M059J (cell line): ENCODE measurements around the gene SYPL1. TPM values are rescaled to one million over a fixed set of nuclear protein-coding genes. Genes with fewer than 3 reads are reported as not detected.

Experiments used
- DNase-seq: peaks from one replicate; pipeline ENCODE4 v3.0.0-alpha.2; 2012; ENCODE audit warnings: low read depth
- total RNA-seq: library from RNA; depleted of rRNA; stranded (reverse); fragments of >200 nt; shearing (Covaris generic); gene quantifications from 2 replicates; pipeline ENCODE4 v1.2.3, GENCODE V29; 2014

SYPL1 gene
- total RNA-seq, 1 experiment from 2014 or later = 98.5 TPM

GRCh38 chr7:106122713-106123112 lies 10.6 kb upstream of the SYPL1 start:
- DNase-seq = no peak

GRCh38 chr7:106121189-106121810 lies 9.2 kb upstream of the SYPL1 start:
- DNase-seq = no peak

GRCh38 chr7:106120500-106120899 lies 8.4 kb upstream of the SYPL1 start:
- no peak for DNase-seq

- DNase-seq = no peak
Measured at GRCh38 chr7:106119719-106120118, 7.6 kb upstream of the SYPL1 start.

GRCh38 chr7:106117786-106118544 lies 5.9 kb upstream of the SYPL1 start:
- no peak for DNase-seq

GRCh38 chr7:106116161-106116704 lies 4.1 kb upstream of the SYPL1 start:
- no peak for DNase-seq

- DNase-seq = no peak
Measured at GRCh38 chr7:106114716-106115383, 2.7 kb upstream of the SYPL1 start.

- DNase-seq = no peak
Measured at GRCh38 chr7:106112972-106113421, 885 bp upstream of the SYPL1 start.

- DNase-seq = peak; percentile 72
Measured at GRCh38 chr7:106111655-106112117, 426 bp downstream of the SYPL1 start.

- DNase-seq = peak; percentile 53
Measured at GRCh38 chr7:106110885-106111654, 1.0 kb downstream of the SYPL1 start.

GRCh38 chr7:106110238-106110560 lies 1.9 kb downstream of the SYPL1 start:
- DNase-seq = no peak

GRCh38 chr7:106109521-106110237 lies 2.4 kb downstream of the SYPL1 start:
- no peak for DNase-seq

- no peak for DNase-seq
Measured at GRCh38 chr7:106108991-106109390, 3.1 kb downstream of the SYPL1 start.

GRCh38 chr7:106104721-106105260 lies 7.3 kb downstream of the SYPL1 start:
- no peak for DNase-seq

- no peak for DNase-seq
Measured at GRCh38 chr7:106102387-106102966, 9.6 kb downstream of the SYPL1 start.

- peak; percentile 63 for DNase-seq
Measured at GRCh38 chr7:106101726-106102125, 10.4 kb downstream of the SYPL1 start.

GRCh38 chr7:106100863-106101629 lies 11.1 kb downstream of the SYPL1 start:
- DNase-seq = no peak

- DNase-seq = no peak
Measured at GRCh38 chr7:106099539-106099938, 12.6 kb downstream of the SYPL1 start.

GRCh38 chr7:106098889-106099288 lies 13.2 kb downstream of the SYPL1 start:
- DNase-seq = no peak

- no peak for DNase-seq
Measured at GRCh38 chr7:106095634-106096033, 16.5 kb downstream of the SYPL1 start.
